ACC112 (cell line): ENCODE results near the gene ASB8.
"Not testable (repeated sequence)": the region's sequence is repeated elsewhere in the genome, so short reads cannot be mapped to it uniquely, and the experiment has no call there.

Source experiments
- H2AFZ ChIP-seq: fragments of 200-600 bp; sonication (generic); one replicate; pipeline ENCODE4 v1.6.0; 2017; ENCODE audit warnings: antibody characterized with exemption, low read length; ENCODE audit not compliant: unreplicated experiment
- H3K27ac ChIP-seq: fragments of 200-600 bp; sonication (generic); 2 replicates; pipeline ENCODE4 v1.5.1; 2014; ENCODE audit warnings: low read depth, mild to moderate bottlenecking, antibody characterized with exemption, low read length, moderate library complexity
- H3K27me3 ChIP-seq: fragments of 200-600 bp; sonication (generic); 2 replicates; pipeline ENCODE4 v1.6.1; 2014; ENCODE audit warnings: mild to moderate bottlenecking, antibody characterized with exemption, low read length, moderate library complexity, mixed read lengths; ENCODE audit not compliant: insufficient read depth
- H3K36me3 ChIP-seq: fragments of 200-600 bp; sonication (generic); 2 replicates; pipeline ENCODE4 v1.6.1; 2016; ENCODE audit warnings: mild to moderate bottlenecking, antibody characterized with exemption, low read length, moderate library complexity, mixed read lengths; ENCODE audit not compliant: insufficient read depth
- H3K4me1 ChIP-seq: fragments of 200-600 bp; sonication (generic); one replicate; pipeline ENCODE4 v1.6.1; 2016; ENCODE audit warnings: low read length, mixed read lengths; ENCODE audit not compliant: insufficient read depth, unreplicated experiment, control insufficient read depth
- H3K4me3 ChIP-seq: fragments of 200-600 bp; sonication (generic); 2 replicates; pipeline ENCODE4 v1.5.1; 2014; ENCODE audit warnings: mild to moderate bottlenecking, low read depth, low read length
- H3K79me2 ChIP-seq: fragments of 200-600 bp; sonication (generic); one replicate; pipeline ENCODE4 v1.6.0; 2016; ENCODE audit warnings: low read length; ENCODE audit not compliant: control insufficient read depth, unreplicated experiment, insufficient read depth

ASB8 gene

GRCh38 chr12:48122065-48122834, 35.1 kb downstream of the ASB8 start:
- Histone ChIP-seq H3K4me3 (no peak overlapping the region), H2AFZ (no peak overlapping the region), H3K79me2 (peaks cover 25% of the 10 kb centered on the region), H3K27ac (no peak overlapping the region), H3K36me3 (peaks cover 28% of the 10 kb centered on the region), H3K4me1 (peaks cover 17% of the 10 kb centered on the region), H3K27me3 (no peaks in the 10 kb centered on the region)

- no peak overlapping the region for H2AFZ ChIP-seq
- H3K27me3 ChIP-seq: no peaks in the 10 kb centered on the region
- H3K36me3 ChIP-seq: peaks cover 23% of the 10 kb centered on the region
- H3K4me3 ChIP-seq: no peak overlapping the region
- H3K4me1 ChIP-seq: peaks cover 17% of the 10 kb centered on the region
- peaks cover 25% of the 10 kb centered on the region for H3K79me2 ChIP-seq
- H3K27ac ChIP-seq: no peak overlapping the region
These were observed 35.8 kb downstream of the ASB8 start for GRCh38 chr12:48121522-48121921.

- Histone ChIP-seq H3K79me2 (peaks cover 25% of the 10 kb centered on the region), H2AFZ (peak overlapping the region; percentile 72), H3K4me3 (peak overlapping the region; percentile 92), H3K27me3 (no peaks in the 10 kb centered on the region), H3K27ac (peak overlapping the region; percentile 23; the same call in 1 of the 2 replicates), H3K4me1 (peaks cover 17% of the 10 kb centered on the region), H3K36me3 (peaks cover 13% of the 10 kb centered on the region)
These were observed 37.5 kb downstream of the ASB8 start for GRCh38 chr12:48119834-48120195.

GRCh38 chr12:48119078-48119833, 38.1 kb downstream of the ASB8 start, which contains the start of gene PFKM:
Gene PFKM, plus strand, starts transcription at chr12:48119364. Its CDS starts 3,411 bp downstream, at chr12:48122775.
- peaks cover 17% of the 10 kb centered on the region for H3K4me1 ChIP-seq
- peak within 1 kb of the TSS; percentile 90 for H2AFZ ChIP-seq
- peak within 1 kb of the TSS; percentile 23; the same call in 1 of the 2 replicates for H3K27ac ChIP-seq
- H3K36me3 ChIP-seq: peaks cover 7% of the 10 kb centered on the region
- H3K4me3 ChIP-seq: peak within 1 kb of the TSS; percentile 92
- H3K79me2 ChIP-seq: peaks cover 25% of the 10 kb centered on the region
- H3K27me3 ChIP-seq: no peaks in the 10 kb centered on the region

- Histone ChIP-seq H3K4me1 (peaks cover 17% of the 10 kb centered on the region), H3K27me3 (no peaks in the 10 kb centered on the region), H2AFZ (peak overlapping the region; percentile 88), H3K79me2 (peaks cover 25% of the 10 kb centered on the region), H3K27ac (no peak overlapping the region), H3K36me3 (no peaks in the 10 kb centered on the region), H3K4me3 (peak overlapping the region; percentile 92)
These were observed 38.9 kb downstream of the ASB8 start for GRCh38 chr12:48118284-48118871.

- peaks cover 17% of the 10 kb centered on the region for H3K4me1 ChIP-seq
- no peak overlapping the region for H2AFZ ChIP-seq
- H3K79me2 ChIP-seq: peaks cover 14% of the 10 kb centered on the region
- no peaks in the 10 kb centered on the region for H3K36me3 ChIP-seq
- H3K27me3 ChIP-seq: no peaks in the 10 kb centered on the region
- no peak overlapping the region for H3K27ac ChIP-seq
- H3K4me3 ChIP-seq: no peak overlapping the region
These were observed 41.4 kb downstream of the ASB8 start for GRCh38 chr12:48115957-48116356.

GRCh38 chr12:48111312-48111693, 46.0 kb downstream of the ASB8 start:
- H3K27me3 ChIP-seq, H2AFZ ChIP-seq, H3K27ac ChIP-seq, H3K4me3 ChIP-seq, H3K4me1 ChIP-seq, H3K79me2 ChIP-seq, H3K36me3 ChIP-seq: not testable (repeated sequence)

GRCh38 chr12:48110691-48111311, 46.5 kb downstream of the ASB8 start:
- Histone ChIP-seq H2AFZ (no peak overlapping the region), H3K36me3 (no peaks in the 10 kb centered on the region), H3K27me3 (no peaks in the 10 kb centered on the region), H3K79me2 (no peaks in the 10 kb centered on the region), H3K4me1 (peaks cover 10% of the 10 kb centered on the region), H3K27ac (no peak overlapping the region), H3K4me3 (no peak overlapping the region)

GRCh38 chr12:48109424-48109823, 47.9 kb downstream of the ASB8 start:
- Histone ChIP-seq H3K79me2 (peaks cover 13% of the 10 kb centered on the region), H3K27me3 (no peaks in the 10 kb centered on the region), H3K4me3 (no peak overlapping the region), H3K4me1 (peaks cover 14% of the 10 kb centered on the region), H2AFZ (no peak overlapping the region), H3K27ac (no peak overlapping the region), H3K36me3 (no peaks in the 10 kb centered on the region)
